PFSK-1 (cell line): ENCODE data around the gene CACNA1D.

Source experiments
- FOXP2 ChIP-seq: optimal IDR thresholded peaks from 2 replicates; pipeline ENCODE3; 2011; ENCODE audit warnings: borderline replicate concordance, control low read depth, inconsistent platforms; ENCODE audit not compliant: insufficient read depth; ENCODE audit errors: extremely low read length, extremely low read depth
- POLR2AphosphoS5 ChIP-seq: IDR thresholded peaks from 2 replicates; pipeline ENCODE4 v1.6.1; 2012; ENCODE audit warnings: low read depth, mild to moderate bottlenecking, control low read depth, low read length, moderate library complexity
- REST ChIP-seq, 2 experiments: IDR thresholded peaks; 2 replicates each; pipeline versions ENCODE4 v1.6.1 to v1.8.0; 2011 to 2012; ENCODE audit warnings: low read depth in 2 of 2, low read length in 2 of 2, control low read depth in 1 of 2, inconsistent platforms in 1 of 2, mild to moderate bottlenecking in 1 of 2, moderate library complexity in 1 of 2; ENCODE audit not compliant: insufficient read depth in 1 of 2
- SIN3A ChIP-seq: IDR thresholded peaks from 2 replicates; pipeline ENCODE4 v1.6.1; 2012; ENCODE audit warnings: mild to moderate bottlenecking, low read length, moderate library complexity, borderline replicate concordance; ENCODE audit not compliant: insufficient read depth
- TAF1 ChIP-seq: IDR thresholded peaks from 2 replicates; pipeline ENCODE4 v1.6.1; 2012; ENCODE audit warnings: low read length, control low read depth, borderline replicate concordance; ENCODE audit not compliant: insufficient read depth

The CACNA1D gene

GRCh38 chr3:53842436-53843194, 348.2 kb downstream of the CACNA1D start:
- TF ChIP-seq POLR2AphosphoS5 (no peak), FOXP2 (no peak), REST (IDR thresholded peaks at IDR 0.05; ENCODE audit: insufficient read depth in 1 of 2, low read depth in 2 of 2, low read length in 2 of 2) (no peak), SIN3A (no peak), TAF1 (no peak)

- TF ChIP-seq FOXP2: no peak
- no peak for TF ChIP-seq POLR2AphosphoS5
- no peak for TF ChIP-seq REST (IDR thresholded peaks at IDR 0.05; ENCODE audit: insufficient read depth in 1 of 2, low read depth in 2 of 2, low read length in 2 of 2)
- no peak for TF ChIP-seq SIN3A
- TF ChIP-seq TAF1: no peak
Measured at GRCh38 chr3:53843195-53844177, 349.1 kb downstream of the CACNA1D start.

GRCh38 chr3:53844262-53845102, 350.1 kb downstream of the CACNA1D start:
- TF ChIP-seq TAF1: no peak
- TF ChIP-seq FOXP2: no peak
- no peak for TF ChIP-seq REST (IDR thresholded peaks at IDR 0.05; ENCODE audit: insufficient read depth in 1 of 2, low read depth in 2 of 2, low read length in 2 of 2)
- no peak for TF ChIP-seq SIN3A
- no peak for TF ChIP-seq POLR2AphosphoS5

GRCh38 chr3:53845103-53845880, 350.9 kb downstream of the CACNA1D start:
- no peak for TF ChIP-seq SIN3A
- no peak for TF ChIP-seq POLR2AphosphoS5
- TF ChIP-seq REST (IDR thresholded peaks at IDR 0.05; ENCODE audit: insufficient read depth in 1 of 2, low read depth in 2 of 2, low read length in 2 of 2): no peak
- no peak for TF ChIP-seq FOXP2
- no peak for TF ChIP-seq TAF1
